ENCODE data around the gene TGFBI.

DNA sequence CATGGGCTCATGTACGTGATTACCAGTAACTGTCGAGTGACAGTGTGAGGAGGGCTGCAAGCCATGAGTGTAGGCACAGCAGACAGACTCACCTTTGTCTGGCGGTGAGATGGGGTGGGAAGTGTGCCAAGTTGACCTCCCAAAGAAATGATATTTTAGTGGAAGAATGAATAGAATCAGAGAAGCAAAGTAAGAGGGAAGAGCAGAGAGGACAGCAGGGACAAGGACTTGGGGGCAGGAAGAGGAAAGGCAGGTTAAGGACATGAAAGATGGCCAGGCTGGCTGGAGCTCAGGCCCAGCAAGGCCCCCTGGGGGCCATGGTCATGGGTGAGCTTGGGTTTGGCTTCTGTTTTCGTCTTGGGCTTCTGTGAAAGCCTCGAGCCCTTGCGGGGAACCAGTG is 20.2 kb downstream of the TGFBI start:
- TF ChIP-seq CTCF (IDR thresholded peaks at IDR 0.05; ENCODE audit: insufficient read depth, low read length, poor library complexity, severe bottlenecking) (no peak), EZH2phosphoT487 (conservative IDR thresholded peaks at IDR 0.05; ENCODE audit: low read length) (no peak)

Measured in SU-DHL-6 (cell line).